Thoracic aorta (tissue), 2 donors: ENCODE measurements around the gene SOX1. TPM values are rescaled to one million over a fixed set of nuclear protein-coding genes. Genes with fewer than 3 reads are reported as not detected.

Experiments
- ATAC-seq: fragments of 150-250 bp; one replicate; pipeline ENCODE4 v1.8.0; 2017; ENCODE audit warnings: low read depth; ENCODE audit not compliant: insufficient number of reproducible peaks, low FRiP score
- DNase-seq: peaks from one replicate; pipeline ENCODE4 v3.0.0-alpha.2; 2020; ENCODE audit warnings: low spot score
- H3K27ac ChIP-seq, 2 donors: fragments of 200-600 bp; sonication (generic); 1 replicate in 1 of 2; 2 replicates in 1 of 2; pipeline ENCODE4 v1.5.1; 2016; ENCODE audit warnings: mild to moderate bottlenecking in 2 of 2, moderate library complexity in 2 of 2
- H3K27me3 ChIP-seq: fragments of 200-600 bp; sonication (generic); replicated peaks from 2 replicates; pipeline ENCODE4 v1.6.0; 2016; ENCODE audit warnings: mild to moderate bottlenecking; ENCODE audit not compliant: insufficient read depth
- H3K36me3 ChIP-seq: fragments of 200-600 bp; sonication (generic); one replicate; pipeline ENCODE4 v1.5.1; 2016
- H3K4me1 ChIP-seq, 2 donors: fragments of 200-600 bp; sonication (generic); 1 replicate in 1 of 2; 2 replicates in 1 of 2; pipeline versions ENCODE4 v1.5.1 to v1.6.0; 2016; ENCODE audit warnings: low read depth in 2 of 2, mild to moderate bottlenecking in 1 of 2; ENCODE audit not compliant: control insufficient read depth in 1 of 2
- H3K4me3 ChIP-seq: fragments of 200-600 bp; sonication (generic); 2 replicates; pipeline ENCODE4 v1.5.1; 2016; ENCODE audit warnings: mild to moderate bottlenecking
- H3K9me3 ChIP-seq: fragments of 200-600 bp; sonication (generic); 2 replicates; pipeline ENCODE4 v1.5.1; 2016
- total RNA-seq, 2 donors: library from RNA; depleted of rRNA; stranded (reverse); fragments of >200 nt; gene quantifications; one replicate each; pipeline versions ENCODE4 v1.1.0 to v1.2.3, GENCODE V29; 2016
- TF ChIP-seq, protein P1 (sequence below): fragments of 200-600 bp; sonication (generic); IDR thresholded peaks from one replicate; pipeline ENCODE4 v1.5.1; 2019; ENCODE audit warnings: antibody characterized with exemption

The SOX1 gene
- total RNA-seq, 2 donors from 2014 or later: not detected

DNA sequence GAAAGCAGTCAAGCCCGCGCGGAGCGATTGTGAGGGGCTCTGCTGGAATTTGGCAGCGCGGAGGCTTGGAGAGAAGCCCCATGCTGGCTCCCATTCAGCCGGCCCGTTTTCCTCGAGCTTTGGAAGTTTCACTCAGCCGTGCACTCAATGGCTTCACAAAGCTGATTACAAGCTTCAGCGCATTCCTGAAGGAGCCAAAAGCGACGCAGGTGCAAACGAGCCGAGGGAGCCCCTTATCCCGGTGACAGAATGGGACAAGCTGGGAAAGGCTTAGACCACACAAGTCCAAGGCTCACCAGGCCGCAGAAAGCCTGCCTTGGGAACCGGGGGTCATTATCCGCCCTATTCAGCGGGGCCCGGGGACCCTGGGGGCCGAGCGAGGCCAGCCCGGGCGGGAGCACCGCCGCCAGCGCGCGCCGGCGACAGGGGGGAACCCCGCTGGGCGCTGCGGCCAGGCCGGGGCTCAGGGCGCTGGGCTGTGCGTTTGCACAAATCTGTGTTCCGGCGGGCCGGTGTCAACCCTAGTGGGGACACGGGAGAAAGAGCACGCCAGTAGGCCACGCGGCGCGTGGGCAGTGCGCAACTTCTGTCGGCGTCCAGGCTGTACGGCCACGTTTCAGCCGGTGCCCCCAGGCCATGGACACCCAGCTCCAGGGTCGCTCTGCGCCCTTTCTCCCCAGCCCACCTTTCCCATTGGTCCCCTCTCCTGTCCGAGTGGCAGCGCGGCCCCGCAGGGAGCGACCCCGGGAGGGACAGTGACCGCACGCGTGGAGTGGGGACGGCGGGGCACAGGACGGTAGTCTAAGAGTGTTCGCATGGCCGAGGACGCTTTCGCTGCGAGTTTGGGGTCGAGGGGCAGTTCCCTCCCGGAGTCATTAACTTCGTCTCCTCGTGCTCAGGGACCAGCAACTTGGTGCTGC is 37.3 kb downstream of the SOX1 start:
- H3K27me3 ChIP-seq: no peaks in the 10 kb centered on the region
- DNase-seq (no peak), ATAC-seq (no peak)
- TF ChIP-seq, protein P1, sequence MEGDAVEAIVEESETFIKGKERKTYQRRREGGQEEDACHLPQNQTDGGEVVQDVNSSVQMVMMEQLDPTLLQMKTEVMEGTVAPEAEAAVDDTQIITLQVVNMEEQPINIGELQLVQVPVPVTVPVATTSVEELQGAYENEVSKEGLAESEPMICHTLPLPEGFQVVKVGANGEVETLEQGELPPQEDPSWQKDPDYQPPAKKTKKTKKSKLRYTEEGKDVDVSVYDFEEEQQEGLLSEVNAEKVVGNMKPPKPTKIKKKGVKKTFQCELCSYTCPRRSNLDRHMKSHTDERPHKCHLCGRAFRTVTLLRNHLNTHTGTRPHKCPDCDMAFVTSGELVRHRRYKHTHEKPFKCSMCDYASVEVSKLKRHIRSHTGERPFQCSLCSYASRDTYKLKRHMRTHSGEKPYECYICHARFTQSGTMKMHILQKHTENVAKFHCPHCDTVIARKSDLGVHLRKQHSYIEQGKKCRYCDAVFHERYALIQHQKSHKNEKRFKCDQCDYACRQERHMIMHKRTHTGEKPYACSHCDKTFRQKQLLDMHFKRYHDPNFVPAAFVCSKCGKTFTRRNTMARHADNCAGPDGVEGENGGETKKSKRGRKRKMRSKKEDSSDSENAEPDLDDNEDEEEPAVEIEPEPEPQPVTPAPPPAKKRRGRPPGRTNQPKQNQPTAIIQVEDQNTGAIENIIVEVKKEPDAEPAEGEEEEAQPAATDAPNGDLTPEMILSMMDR: no peak
- no peaks in the 10 kb centered on the region for H3K4me1 ChIP-seq
- H3K27ac ChIP-seq: no peak overlapping the region
- H3K4me3 ChIP-seq: no peak overlapping the region
- H3K36me3 ChIP-seq: no peaks in the 10 kb centered on the region
- H3K9me3 ChIP-seq: no peaks in the 10 kb centered on the region

DNA sequence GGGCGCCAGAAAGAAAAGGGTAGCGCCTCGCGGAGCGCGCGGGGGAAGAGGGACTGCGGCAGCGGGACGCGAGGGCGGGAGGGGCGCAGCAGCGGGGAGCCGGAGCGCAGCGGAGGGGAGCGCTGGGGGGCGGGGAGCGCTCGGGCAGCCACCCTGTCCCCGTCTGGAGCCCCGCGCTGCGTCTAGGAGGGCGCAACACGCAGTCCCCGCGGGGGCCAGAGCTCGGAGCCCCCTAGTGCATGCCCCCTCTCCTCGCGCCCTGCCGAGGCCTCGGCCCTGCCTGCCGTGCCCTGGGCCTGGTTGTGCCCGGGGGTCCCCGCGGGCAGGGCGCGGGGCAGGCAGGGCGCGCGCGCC is 37.9 kb downstream of the SOX1 start:
- Histone ChIP-seq H3K4me3 (no peak overlapping the region), H3K9me3 (no peaks in the 10 kb centered on the region), H3K27me3 (no peaks in the 10 kb centered on the region), H3K27ac (no peak overlapping the region), H3K36me3 (no peaks in the 10 kb centered on the region), H3K4me1 (no peaks in the 10 kb centered on the region)
- DNase-seq: no peak
- ATAC-seq: no peak
- TF ChIP-seq, protein P1: no peak

DNA sequence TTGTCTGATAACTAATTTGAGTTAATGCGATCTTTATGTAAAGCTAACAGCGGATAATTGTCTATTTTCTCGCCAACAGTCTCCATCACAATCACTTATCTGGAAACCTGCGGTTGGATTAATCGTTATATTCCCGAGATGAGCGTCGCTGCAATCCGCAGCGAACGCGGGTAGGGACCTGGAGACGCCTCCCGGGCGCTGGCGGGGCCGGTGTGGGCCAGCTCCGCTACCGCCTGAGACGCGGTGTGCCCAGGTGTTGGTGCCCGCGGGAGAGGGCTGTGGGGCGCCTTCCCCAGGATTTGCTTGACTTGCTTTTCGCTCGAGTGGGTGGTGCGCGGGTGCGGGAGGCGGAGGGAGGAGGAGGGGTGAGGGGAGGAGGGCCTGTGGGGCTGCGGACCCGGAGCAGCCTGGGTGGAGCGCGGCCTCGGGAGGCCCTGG is 38.3 kb downstream of the SOX1 start:
- no peaks in the 10 kb centered on the region for H3K36me3 ChIP-seq
- ATAC-seq (no peak), DNase-seq (no peak)
- TF ChIP-seq, protein P1: no peak
- no peak overlapping the region for H3K4me3 ChIP-seq
- H3K27me3 ChIP-seq: no peaks in the 10 kb centered on the region
- H3K4me1 ChIP-seq: no peaks in the 10 kb centered on the region
- H3K27ac ChIP-seq: no peak overlapping the region
- H3K9me3 ChIP-seq: no peaks in the 10 kb centered on the region

DNA sequence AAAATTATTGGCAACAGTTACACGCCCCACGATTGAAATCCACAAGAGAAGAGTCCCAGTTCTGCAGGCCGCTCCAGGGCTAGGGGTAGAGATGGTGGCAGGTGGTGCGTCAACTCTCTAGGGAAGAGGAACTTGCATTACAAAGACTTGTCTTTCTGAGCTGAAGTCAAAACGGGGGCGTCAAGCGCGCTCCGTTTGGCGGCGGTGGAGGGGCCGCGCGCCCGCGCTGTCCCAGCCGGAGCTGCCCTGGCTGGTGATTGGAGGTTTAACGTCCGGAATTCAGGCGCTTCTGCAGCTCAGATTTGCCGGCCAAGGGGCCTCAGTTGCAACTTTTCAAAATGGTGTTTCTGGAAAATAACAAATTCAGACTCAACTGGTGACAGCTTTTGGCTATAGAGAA is 38.9 kb downstream of the SOX1 start:
- no peaks in the 10 kb centered on the region for H3K9me3 ChIP-seq
- TF ChIP-seq, protein P1: no peak
- H3K36me3 ChIP-seq: no peaks in the 10 kb centered on the region
- H3K27ac ChIP-seq: no peak overlapping the region
- DNase-seq (no peak), ATAC-seq (no peak)
- H3K27me3 ChIP-seq: no peaks in the 10 kb centered on the region
- no peaks in the 10 kb centered on the region for H3K4me1 ChIP-seq
- H3K4me3 ChIP-seq: no peak overlapping the region

DNA sequence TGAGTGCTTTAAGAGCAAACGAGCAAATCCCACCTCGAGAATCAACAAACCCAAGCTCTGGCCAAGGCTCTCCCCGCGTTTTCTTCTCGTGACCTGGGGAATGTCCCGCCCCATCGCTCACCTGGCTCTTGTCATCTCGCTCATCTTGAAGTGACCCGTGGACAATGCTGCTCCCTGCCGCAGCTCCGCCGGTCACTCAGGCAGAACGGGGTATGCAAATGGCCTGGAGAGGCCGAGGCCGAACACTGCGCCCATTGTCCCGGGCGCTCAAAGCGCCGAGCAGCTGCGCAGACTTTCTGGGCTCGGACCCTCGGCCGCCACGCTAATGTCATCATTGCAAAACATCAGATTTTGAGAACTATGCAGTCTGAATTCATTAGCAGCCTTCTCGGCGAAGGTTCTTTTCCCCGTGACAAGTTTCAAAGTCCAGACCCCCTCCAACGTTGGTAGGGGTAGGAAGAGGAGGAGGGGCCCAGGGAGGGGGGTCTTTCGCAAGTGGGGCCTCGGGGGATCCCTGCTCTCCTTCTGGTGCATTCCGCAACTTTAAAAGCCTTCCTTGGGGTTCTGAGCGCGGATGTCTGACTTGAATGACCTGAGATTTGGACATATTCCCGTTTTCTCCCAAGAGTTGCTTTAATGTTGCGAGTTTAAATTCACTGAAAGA is 39.7 kb downstream of the SOX1 start:
- no peaks in the 10 kb centered on the region for H3K27me3 ChIP-seq
- no peak for ATAC-seq
- H3K36me3 ChIP-seq: no peaks in the 10 kb centered on the region
- H3K27ac ChIP-seq: no peak overlapping the region
- no peaks in the 10 kb centered on the region for H3K4me1 ChIP-seq
- no peaks in the 10 kb centered on the region for H3K9me3 ChIP-seq
- TF ChIP-seq, protein P1: no peak
- DNase-seq: no peak
- H3K4me3 ChIP-seq: no peak overlapping the region
